ENCODE results near the gene MEDAG.

Gene MEDAG

DNA sequence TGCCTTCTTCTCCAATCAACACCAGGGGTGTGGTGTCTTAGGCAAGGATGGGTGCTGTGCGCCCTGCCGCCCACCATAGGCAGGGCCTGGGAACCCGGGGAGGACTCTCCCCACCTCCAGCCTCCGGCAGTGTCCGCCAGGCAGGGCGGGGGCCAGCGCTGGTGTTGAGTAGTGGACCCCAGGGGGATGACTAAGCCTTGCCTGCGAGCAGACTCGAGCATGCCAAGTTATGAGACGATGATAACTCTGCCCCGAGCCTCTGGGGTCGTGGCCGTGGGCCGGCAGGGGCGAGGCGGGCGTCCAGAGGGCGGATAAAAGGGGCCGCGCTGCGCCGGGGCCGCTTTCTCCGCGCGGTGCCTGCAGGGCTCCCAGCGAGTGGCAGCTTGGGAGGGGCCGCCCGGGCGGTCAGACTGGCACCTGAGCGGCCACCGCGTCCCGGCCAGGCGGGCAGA, at the start of gene MEDAG:
Gene MEDAG, plus strand, starts transcription at position 340 of the 452 bp plus-strand sequence. CDS start 245 bp downstream, outside the sequence.
- DNase-seq = no peak

DNA sequence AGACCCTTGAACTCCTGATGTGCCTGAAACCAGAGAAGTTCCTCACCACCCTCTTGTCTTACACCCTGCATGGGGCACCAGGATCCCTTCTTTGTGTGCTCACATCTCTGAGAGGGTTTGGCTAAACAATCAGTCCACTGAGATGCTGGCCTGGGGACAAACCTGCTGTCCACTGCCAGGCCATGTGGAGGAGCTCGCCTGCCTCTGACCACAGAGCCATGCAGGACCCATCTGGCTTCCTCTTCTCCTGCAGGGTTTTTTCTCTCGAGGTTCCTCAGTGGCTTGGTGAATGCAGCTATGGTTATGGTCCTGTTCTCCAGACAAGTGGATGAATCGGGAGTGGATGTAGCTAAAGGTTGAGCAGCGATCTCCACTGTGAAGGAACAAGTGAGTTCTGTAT, 49.1 kb upstream of the MEDAG start:
- DNase-seq = no peak

DNA sequence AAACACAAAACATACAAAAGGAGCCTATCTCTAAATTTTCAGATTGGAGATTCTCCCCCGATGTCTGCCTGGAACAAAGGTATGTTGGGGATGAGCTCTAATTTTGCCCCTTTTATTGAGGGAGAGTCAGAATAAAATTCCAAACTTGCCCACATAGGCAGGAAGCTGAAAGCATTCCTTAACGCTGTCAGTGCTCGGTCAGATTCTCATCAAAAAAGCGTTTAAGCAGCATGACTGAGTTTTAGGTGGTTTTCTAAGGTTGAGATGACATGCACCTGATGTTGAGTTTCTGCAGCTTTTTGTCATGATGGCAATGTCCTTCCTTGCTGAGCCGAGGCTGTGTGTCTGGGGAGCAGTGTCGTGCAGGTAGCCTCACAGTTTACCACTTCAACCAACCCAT, 48.4 kb upstream of the MEDAG start:
- DNase-seq = no peak

DNA sequence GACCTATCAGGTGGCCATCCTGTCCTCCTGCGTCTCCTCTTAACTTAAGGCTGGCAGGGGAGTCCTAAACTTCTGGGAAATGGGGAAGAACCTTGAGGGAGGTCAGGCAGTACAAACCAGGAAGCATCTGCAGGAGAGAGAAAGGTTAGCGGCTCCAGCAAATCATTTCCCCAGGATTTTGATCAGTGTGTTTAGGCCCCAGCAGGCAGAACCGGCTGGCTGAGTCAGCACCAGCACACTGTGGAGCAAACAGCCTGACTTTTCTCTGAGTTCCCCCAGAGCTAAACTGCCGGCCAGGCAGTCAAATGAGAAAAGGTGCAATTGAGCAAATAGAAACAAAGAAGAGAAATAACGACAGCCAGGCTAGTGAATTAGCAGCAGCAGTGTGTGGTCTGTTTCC, 46.7 kb upstream of the MEDAG start:
- DNase-seq = peak; percentile 75 to 88

DNA sequence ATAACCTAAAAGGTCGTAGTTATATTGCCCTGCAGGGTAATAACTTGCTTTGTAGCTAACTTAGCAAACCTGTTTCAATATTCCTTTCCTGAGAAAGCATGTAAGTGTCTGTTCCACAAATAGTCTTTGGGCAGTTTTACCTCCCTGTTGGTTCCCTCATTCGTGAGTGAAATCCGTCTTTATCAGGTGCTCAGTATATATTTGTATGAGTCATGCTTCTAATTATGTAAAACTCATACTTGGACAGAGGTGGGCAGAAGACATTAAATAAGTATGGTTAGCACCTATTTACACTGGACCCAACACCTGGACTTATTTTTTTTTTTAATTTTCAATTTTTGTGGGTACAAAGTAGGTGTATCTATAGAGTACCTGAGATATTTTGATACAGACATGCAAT, 44.9 kb upstream of the MEDAG start:
- DNase-seq = peak; percentile 28 to 43

DNA sequence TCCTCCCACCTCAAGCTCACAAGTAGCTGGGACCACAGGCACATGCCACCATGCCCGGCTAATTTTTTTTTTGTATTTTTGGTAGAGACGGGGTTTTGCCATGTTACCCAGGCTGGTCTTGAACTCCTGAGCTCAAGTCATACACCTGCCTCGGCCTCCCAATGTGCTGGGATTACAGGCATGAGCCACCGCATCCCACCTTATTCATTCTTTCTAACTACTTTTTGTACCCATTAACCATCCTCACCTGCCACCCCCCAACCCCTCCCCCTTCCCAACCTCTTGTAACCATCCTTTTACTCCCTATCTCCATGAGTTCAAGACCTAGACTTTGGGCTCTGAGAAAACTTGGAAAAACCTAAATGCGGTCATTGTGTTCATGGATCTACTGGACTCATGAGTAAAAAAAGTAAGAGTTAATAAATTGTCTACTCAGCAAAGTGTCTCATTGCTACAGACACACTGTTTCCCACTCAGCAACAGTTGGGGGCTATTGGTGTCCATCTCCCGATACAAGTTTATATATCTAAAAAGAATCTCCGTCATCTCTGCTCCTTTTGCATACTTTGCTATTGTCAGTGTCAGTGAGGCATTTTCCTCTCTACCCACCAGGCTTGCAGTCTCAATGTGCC, 44.1 kb upstream of the MEDAG start:
- no peak for DNase-seq

DNA sequence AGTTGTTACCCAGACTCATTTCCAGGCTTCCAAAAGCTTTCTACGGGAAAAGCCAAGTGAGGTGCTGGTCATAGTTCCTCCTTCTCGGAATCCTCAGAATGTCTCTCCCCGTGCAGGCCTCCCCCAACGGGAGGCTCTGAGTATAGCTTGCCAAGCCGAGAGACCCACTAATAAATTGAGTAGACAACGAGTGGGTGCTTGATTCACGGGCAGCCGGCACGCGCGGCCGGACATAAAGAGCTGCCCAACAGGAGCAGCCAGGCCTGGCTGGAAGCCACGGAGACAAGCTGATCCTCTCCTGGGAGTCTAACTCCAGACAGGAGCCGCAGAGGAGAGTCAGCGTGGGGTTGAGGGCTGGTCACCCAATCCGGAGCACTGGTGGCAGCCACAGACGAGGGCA, 43.4 kb upstream of the MEDAG start:
- DNase-seq = peak; percentile 84 to 88

DNA sequence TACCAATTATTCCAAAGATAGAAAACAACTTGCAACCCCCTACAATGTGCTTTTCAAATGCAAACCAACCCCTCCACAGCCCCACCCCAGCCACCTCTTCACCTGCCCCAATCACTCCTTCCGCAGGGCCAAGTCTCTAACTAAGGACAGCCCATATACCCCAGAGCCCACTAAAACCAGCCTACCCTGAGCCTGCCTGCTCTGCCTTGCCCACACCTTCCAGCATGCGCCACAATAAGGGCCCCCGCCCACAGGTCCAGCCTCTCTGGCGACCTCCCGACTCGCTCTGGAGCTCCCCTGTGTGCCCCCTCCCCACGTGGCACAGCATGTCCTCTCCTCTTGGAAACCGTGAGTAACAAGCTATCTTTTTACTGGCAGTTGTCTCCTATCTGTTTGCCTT, 42.8 kb upstream of the MEDAG start:
- peak; percentile 93 to 97 for DNase-seq

DNA sequence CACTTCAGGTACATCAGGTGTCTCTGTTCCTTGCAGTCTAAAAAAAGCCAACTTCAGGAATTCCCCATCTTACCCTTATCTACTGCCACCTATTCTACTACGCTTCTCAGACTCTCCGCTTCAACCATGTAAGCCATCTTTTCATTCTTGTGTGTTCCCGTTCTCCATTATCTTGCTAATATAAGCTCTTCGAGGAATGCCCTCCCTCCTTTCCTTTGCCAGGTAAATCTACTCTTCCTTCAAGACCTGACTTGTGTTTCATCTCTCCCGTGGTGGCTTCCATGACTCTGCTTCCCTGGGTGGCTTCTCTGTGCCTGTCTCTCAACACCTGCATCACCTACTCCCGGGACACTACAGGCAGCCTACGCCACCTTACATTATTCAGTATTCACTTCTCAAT, 42.3 kb upstream of the MEDAG start:
- DNase-seq = peak in 1 of 2 experiments; percentile 59

DNA sequence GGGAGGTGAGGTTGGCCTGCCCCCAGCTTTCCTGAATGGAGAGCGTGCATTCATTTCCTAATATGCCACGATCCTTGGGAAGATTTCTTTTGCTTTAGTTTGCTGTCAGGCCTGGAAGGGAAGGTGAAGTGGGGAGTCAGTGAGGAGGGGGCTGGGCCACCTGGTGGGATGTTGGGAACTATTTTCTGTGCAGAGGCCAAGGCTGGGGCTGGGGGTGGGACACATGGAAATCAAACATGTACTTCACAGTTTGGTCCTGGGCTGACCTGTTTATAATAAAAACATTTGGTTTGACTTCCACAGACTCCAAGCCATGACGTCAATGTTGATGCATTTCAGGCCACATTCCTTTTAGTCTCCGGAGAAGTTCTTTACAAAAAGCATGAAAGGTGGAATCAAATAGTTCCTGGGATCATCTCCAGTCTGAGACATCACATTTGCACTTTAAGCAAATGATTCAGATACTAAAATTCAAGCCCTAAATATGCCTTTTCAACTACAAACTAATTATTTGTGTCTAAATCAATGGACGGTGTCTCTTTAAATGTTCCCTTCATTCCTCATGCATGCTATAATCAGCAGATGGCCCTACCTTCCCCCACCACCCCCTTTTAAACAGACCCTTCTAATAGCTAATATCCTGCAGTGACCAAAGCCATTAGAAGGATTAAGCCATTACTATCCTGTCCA, 41.5 kb upstream of the MEDAG start:
- peak; percentile 64 to 81 for DNase-seq

DNA sequence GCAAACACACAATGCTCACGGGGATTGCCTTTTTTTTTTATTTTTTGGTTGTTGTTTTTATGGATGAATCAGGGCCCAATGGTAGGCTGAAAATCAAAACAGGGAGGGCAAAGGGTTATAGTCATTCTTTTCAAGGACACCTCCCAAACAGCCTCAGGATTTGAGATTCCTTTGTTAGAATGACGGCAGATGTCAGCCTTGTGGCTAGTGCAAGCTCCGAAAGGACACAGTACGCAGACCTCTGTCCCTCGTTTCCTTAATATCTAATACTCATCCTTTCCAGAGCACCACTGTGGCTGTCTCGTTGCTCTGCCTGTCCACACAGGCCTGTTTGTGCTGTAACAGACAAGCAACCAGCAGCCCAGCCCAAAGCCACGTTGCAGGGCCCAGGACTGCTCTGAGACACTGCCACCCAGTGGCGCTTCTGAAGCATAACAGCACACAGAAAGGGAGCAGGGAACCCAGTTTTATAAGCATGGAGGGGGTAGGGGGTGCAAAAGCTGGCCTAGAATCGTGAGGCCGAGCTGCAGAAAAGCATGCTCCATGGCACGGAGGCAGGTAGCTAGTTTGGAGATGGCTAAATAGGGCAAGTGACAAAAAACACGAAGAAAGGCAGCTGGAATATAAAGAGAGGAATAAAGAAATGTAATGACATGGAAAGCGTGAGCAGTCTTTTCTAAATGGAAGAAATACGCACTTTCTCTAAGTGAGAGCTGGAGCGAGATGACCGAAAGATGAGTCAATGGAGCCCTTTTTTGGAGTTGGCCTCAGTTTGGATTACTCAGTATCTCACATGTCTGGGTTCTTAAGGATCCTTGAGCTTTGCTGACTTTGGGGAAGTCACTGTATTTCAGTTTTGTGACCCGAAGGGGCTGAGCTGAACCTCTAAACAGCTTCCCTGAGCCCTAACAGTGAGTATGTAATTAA, 40.7 kb upstream of the MEDAG start:
- DNase-seq = peak; percentile 95 to 98

DNA sequence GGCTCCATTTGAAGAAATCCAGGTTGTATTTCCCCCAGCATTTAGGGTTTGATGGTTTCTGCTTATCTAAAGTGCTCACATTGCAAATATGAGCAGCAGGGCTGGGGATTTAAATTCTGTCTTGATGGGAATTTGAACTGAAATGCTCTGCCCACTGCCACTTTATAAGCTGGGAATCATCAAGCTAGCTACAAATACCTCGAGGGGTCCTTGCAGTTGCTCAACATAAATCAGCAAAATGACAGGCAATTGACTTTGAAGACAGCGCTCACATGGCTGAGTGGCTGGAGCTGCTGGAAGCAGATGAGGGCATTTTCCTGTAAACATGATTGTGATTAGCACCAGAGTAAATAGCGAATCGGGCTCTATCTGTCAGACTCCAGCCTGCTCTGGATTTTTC, 39.4 kb upstream of the MEDAG start:
- DNase-seq = peak in 1 of 2 experiments; percentile 43

DNA sequence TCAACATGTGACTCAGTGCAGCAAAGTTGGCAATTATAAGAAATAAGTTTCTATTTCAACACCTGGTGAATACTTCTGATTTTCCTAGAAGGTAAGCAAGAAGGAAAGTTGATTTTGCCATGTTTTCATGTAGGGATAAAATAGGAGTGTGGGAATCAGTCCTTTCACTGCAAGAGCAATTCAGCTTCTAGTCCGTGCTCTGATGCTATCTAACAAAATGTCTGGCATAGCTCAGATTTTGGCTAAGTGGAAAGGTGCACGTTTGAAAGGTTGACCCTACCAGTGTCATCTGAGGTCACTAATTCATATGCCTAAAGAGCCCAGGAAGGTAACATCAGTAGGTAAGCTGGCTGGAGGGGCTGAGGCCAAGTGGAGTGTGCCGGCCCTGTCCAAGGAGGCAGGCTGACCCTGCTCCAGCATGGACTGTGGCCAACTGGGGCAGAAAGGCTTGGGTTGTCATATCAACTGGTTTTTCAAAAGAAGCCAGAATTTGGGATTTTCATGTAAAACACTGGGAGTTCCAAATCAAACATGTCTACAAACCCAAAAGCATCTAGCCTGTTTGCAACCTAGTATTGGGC, 38.9 kb upstream of the MEDAG start:
- DNase-seq = no peak

DNA sequence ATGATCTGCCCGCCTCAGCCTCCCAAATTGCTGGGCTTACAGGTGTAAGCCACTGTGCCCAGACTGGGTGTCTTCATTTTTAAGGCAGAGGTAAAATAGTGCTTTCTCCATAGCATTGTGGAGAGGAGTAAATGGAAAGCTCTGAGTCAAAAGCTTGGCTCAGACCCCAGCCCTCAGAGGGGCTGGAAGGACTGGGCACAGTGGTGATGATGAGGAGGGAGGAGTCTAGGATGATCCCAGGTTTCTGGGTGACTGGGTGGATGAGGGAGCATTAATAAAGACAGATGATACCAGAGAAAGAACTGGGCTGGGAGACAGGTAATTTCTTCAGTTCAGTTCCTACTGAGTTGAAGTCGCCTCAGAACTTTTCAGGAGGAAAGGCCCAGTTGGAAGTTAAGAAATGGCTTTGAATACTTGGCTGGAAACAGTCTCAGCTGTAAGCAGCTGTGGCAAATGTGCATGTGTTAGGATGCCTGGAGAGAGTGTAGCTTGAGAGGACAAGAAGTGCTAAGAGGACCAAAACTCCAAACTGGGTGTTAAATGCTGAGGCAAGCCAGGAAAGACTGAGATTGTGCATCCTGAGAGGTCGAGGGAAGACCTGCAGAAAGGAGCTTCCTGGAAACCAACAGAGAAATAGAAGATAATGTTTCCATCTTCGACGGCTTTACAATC, 37.1 kb upstream of the MEDAG start:
- no peak for DNase-seq

DNA sequence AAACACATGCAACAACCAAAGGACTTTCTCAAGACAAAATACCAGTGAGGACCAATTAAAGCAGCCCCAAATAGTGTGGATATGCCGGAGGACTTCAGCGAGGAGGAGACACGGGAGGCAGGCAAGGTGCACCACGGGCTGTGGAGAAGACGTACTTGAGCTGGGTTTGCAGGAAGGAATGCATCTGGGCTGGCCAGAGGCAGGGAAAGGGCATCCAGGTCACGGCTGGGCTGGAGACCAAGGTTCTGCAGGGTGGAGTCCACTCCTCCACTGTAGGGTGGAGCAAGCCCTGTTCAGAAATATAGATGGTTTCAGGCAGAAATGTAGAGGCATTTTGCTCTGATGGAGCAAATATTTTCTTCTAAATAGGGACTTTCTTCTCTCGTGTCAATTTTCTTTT, 36.6 kb upstream of the MEDAG start:
- DNase-seq = no peak

DNA sequence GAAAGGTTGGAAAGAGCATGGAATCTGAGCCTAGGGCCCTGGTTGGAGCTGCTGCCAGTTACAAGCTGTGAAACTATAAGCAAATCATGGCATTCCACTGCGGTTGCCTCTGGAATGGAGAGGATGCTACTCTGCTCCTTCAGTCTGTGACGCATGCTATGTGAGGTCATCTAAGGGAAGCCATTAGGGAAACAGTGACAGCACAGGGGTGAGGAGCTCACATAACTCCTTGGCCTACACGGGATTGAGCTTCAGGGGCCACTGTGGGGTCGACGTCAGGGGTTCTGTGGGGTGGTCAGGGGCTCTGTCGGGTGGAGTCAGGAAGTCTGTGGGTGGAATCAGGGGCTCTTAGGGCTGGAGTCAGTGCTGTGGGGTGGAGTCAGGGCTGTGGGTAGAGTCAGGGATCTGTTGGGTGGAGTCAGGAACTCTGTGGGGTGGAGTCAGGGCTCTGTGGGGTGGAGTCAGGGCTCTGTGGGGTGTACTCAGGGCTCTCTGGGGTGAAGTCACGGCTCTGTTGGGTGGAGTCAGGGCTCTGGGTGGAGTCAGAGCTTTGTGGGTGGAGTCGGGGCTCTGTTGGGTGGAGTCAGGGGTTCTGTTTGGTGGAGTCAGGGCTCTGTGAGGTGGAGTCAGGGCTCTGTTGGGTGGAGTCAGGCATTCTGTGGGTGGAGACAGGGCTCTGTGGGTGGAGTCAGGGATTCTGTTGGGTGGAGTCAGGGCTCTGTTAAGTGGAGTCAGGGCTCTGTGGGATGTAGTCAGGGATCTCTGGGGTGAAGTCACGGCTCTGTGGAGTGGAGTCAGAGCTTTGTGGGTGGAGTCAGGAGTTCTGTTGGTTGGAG, 35.8 kb upstream of the MEDAG start:
- DNase-seq = peak; percentile 83 to 91

DNA sequence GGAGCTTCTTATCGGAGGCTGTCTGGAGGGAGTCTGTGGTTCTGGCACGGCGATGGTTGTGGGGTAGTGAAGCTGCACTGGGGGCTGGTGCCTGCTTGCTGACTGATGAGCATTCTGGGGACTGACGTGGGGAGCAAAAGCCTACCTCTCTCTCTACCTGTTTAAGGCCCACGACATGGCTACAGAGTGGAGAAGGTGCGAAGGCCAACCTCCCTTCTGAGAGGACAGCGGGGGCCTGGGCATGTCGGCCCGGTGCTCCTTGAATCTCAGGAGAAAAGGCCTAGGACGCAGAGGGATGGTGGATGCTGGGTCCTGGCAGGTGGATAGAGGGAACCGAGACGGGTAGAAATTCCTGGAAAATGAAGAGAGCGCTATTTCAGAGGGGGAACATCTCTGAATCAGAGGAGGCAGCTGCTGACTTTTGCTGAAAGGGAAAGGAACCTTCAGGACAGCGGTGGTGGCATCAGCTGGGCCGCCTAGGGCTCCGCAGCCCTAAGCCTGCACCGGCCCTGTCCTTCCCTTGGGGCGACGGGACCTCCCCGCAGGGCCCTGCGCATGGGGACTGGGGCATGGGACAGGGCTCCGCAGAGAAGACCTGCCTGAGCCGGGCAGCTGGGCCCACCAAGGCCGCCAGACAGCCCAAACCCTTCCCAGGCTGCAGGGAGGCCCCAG, 35.0 kb upstream of the MEDAG start:
- DNase-seq = no peak

DNA sequence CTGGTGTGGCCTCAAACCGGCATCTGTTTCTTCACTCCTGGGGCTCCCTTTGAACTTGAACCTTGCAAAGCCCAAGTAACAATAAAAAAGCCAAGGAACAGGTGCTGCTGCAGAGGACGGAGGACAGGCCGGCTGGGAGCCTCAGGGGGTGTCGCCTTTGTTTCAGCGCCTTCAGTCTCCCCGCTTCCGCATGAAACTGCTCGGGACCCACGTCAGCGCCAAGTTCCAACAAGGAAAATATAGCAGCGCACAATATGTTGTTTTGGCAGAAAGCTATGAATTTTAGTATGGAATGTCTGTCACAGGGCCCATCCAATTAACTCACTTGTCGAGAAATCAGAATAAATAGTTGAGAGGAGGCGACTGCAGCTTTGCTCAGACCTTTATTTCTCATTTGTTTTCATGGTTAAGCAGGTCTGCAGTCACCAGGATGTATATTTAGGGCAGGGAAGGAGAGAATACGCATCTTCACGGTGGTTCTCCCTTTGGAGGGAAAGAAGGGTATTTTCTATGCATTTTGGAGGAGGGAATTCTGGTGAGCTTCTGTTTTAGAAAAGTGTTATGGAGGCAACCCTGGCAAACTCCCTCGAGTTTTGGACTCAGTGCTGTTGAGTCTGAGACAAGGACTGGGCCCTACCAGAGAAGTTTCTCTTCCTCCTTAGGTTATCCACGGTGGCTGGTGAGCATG, 34.3 kb upstream of the MEDAG start:
- no peak for DNase-seq

DNA sequence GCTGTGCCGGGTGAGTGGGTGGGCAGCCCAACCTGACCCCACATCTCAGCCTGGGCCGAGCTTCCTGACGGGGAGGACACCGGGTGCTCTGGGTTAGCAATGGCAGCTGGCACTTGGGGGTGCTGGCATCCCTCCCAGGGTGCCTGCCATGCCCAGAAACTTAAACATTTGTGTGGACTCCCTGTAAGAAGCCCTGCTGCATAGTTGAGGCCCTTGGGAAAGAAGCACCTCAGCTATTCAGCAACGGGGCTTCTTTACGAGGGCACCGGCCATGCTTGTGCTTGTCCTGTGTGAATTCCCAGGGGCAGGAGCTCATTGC, 33.8 kb upstream of the MEDAG start:
- peak in 1 of 2 experiments; percentile 23 for DNase-seq

DNA sequence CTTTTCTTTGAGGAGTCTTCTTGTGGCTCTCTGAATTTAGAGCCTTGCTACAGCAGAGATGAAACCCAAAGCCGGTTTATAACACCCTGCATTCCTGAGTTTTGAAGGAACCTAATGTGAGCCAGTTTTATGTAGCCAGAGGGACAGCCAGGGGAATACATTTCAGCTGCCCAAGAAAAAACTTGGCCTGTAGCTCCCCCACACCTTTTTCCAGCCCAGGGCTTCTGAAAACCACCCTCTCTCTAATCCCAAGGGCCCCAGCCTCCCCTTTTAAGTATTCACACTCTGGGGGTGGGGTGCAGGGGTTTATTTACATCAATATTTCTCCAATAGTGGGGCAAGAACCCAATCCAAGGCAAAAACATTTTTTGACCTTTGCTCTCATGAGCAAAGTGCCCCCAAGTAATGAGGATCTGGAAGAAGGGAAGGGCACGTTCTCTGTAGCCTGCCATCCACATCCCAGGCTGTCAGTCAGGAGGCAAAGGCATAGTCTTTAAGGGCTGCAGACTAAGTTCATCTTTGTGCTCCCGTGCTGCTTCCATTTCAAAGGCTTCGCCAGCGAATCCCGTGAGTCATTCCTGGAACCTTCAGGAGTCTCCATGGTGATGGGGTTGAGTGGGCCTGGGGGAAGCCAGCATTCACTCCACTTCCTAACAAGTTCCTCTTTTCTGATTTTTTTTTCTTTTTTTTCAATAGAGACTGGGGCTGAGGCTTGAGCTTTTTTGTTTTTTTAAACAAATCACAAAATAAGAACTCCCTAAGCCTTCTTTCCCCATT, 33.2 kb upstream of the MEDAG start:
- no peak for DNase-seq

All from NCI-H526 (cell line).